Right kidney (tissue), 1 donor: ENCODE data around the gene CST6.
"Not testable (repeated sequence)": the region's sequence is repeated elsewhere in the genome, so short reads cannot be mapped to it uniquely, and the experiment has no call there.

Experiments used
- DNase-seq: peaks from one replicate; pipeline ENCODE4 v3.0.0-alpha.2; 2016

Gene CST6

DNA sequence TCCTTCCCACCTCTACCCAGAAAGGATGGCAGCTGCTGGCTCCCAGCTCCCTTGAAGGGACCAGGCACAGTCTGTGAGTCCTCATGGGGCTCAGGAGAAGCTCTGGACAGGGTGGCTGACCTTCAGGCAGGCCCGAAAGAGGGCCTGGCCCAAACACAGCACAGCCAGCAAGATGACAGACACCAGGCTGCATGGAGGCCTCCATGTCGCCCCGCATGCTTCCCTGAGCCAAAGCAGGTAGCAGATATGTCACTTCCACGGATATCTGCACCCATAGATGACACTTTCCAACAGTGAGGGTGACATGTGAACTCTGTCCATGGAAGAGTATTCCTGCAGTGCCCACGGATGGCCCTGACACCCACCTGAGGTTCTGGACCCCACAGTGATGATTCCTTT, 28.2 kb upstream of the CST6 start:
- DNase-seq: no peak

DNA sequence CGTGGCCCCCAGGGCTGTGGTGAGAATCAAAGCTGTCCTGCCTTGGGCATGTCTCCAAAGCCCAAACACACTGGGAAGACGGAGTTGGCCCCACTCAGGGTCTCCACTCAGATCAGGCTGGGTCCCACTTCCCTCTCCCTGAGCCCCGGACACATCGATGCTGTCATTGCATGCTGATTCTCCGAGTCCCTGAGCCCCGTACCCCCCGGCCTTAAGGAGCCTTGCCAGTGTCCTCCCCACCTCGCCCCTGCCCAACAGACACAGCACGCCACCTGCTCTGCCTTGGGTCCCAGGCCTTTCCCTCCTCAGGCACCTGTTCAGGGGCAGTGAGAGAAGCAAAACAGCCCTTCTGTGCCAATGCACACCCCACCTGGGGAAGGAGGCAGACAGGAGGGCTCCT, 24.5 kb upstream of the CST6 start:
- DNase-seq: no peak

DNA sequence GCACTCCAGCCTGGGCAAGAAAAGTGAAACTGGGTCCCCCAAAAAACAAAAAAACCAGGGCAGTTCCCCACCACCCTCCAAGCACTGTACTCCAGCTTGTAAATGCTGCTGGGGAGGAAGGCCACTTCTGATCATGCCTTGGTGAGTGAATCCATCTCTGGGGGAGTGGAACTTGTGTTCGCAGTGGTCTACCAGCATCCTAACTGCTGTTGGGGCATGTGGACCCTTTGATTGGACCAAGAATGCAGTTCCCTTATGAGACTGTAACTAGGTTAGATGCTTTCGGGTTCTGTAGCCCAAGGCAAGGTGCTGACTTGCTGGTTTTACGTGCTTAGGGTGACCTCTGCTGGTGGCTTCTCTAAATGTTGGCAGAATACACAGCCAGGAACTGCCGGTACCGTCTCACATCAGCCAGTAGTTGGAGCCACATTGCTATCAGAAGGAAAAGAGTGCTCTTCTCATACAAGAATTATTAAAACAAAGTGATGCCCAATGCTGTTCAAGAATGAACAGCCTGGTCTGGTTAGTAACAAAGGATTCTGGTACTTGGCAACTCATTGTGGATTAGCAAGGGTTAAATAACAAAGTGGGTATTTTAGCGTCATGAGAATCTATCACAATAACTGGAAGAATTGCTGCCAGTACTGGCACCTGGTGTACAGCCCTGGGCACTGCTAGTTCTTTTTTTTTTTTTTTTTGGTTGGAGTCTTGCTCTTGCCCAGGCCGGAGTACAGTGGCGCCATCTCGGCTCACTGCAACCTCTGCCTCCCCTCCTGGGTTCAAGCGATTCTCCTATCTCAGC, 22.8 kb upstream of the CST6 start:
- DNase-seq: peak; percentile 78

- no peak for DNase-seq
Measured at GRCh38 chr11:65992056-65992455, 19.8 kb upstream of the CST6 start.

- DNase-seq: no peak
Measured at GRCh38 chr11:65997286-65997685, 14.5 kb upstream of the CST6 start.

DNA sequence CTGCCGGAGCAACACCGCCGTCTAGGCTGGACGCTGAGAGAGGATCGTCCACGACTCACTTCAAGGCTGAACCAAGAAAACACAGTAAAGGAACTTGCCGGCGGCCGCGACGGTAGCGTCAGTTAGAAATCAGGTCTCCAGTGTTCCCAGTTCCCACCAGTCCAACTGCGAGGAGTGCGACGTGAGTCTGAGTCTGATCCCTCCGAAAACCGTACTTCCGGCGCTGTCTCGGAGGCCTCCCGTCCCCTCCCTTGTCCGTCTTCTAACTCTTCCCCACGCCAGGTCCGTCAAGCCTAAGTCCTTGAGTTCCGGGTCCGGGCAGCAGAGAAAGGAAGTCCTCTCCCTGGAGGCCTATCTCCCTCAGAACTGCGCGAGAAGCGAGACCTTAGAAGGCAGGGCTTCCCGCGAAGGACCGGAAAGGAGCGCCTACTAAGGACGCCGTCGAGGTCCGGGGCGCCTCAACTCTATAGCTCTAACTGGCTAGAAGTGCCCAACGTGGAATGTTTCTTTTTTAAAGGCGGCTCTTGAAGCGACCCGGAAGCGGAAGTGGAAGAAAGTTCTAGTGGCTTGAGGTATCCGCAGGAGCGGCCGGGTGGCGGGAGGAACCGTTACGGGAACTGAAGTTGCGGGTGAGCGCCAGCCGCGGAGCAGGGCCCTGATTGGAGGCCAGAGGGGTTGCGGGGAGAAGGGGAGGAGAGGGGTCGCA, 9.7 kb upstream of the CST6 start, which contains the start of the genes BANF1 and EIF1AD:
BANF1 (plus strand) TSS at position 562 of the 706 bp plus-strand sequence. CDS start 748 bp downstream, outside the sequence.
EIF1AD (minus strand) TSS at position 216 of the 706 bp plus-strand sequence. CDS start 1,768 bp downstream, outside the sequence.
- peak; percentile 97 for DNase-seq

DNA sequence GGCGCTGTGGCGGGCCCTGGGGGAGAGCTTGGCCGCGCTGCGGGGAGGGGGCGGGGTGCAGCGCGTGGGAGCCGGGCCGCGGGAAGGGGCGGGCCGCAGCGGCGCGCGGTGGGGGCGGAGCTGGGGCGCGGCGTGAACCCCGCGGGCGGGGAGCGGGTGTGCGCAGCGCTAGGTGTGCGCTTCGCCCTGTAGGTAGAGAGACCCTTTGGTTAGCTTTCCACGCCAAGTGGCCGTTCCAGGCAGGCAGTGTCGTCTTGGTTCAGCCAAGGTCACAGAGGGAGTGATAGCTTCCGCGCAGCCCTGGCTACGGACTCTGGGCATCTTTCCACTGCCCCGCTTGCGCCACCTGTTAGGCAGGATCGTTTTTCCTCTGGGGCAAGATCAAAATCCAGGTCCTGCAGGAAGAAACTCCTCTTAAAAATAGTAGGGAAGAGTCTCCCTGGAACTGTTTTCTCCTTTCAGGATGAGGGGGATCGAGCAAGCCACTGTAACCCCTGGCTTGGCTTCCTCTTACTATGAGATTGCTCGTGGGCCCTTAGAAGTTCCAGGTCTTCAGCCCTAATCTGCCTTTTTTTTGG, 9.1 kb upstream of the CST6 start:
- peak; percentile 67 for DNase-seq

GRCh38 chr11:66003291-66003690, 8.5 kb upstream of the CST6 start:
- no peak for DNase-seq

DNA sequence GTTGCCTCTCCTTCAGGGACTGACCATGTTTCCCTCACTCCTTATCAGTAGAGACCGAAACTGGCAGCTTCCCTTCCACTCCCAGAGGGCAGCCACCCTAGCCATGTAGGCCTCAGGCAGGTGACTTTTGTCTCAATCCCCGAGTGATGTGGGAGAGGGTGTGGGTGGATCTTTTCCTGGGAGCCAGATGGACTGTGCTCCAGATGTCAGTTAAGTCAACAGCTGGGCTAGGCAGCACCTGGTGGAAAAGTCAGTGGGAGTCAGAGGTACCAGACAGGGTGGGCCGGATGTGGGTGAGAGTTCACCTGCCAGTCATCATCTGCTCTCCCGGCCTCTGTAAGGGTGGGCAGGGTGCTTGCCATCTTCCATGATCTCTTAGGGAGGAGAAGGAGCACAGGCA, 7.6 kb upstream of the CST6 start:
- DNase-seq: no peak

DNA sequence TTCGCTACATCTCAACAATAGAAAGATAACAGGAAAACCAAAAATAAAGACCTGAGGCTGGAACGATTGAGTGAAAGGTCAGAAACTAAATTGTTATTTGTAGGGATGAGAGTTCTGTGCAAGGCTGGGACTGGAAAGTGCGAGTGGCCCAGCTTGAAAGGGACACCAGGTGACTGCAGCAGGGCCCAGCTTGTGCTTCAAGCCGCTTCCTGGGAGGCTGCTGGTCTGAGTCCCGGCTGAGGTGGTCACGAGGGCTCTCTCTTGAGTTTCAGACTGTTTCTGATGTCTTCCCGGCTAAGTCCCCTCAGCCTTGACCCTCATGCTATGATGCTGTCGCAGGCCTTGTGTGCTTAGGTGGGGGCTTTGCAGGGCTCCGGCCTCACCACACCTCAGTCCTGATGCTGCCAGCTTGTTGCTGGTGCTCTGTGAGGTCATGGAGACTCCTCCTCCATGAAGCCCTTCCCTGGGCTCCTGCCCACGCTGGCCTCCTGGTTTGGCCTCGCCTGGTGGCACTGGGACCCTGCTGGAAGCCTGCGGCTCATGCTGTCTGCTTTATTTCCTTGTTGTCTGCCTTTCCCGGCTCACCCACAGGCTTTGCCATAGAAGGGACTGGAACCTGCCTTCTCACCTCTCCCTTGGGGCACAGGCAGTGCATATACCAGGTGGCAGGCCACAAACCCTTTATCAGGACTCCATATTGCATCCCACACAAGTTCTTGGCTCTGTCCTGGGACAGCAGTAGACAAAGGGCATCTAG, 5.5 kb upstream of the CST6 start:
- DNase-seq: no peak

DNA sequence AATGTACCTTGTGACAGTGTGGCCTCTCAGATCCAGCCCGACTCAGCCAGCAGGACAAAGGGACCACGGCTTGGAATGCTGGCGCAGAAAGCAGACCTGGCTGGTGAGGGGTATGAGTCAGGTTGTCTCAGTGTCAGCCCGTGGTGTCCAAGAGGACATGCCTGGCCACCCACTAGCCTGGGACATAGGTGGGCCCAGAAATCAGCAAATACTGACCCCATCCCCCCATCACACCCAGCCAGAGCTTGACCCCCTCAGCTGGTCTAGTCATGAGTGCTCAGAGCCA, 5.0 kb upstream of the CST6 start:
- no peak for DNase-seq

- no peak for DNase-seq
Measured at GRCh38 chr11:66007201-66007634, 4.6 kb upstream of the CST6 start.

- DNase-seq: no peak
Measured at GRCh38 chr11:66008095-66008467, 3.7 kb upstream of the CST6 start.

GRCh38 chr11:66008468-66009101, 3.2 kb upstream of the CST6 start:
- no peak for DNase-seq

- DNase-seq: not testable (repeated sequence)
Measured at GRCh38 chr11:66010036-66010435, 1.8 kb upstream of the CST6 start.

DNA sequence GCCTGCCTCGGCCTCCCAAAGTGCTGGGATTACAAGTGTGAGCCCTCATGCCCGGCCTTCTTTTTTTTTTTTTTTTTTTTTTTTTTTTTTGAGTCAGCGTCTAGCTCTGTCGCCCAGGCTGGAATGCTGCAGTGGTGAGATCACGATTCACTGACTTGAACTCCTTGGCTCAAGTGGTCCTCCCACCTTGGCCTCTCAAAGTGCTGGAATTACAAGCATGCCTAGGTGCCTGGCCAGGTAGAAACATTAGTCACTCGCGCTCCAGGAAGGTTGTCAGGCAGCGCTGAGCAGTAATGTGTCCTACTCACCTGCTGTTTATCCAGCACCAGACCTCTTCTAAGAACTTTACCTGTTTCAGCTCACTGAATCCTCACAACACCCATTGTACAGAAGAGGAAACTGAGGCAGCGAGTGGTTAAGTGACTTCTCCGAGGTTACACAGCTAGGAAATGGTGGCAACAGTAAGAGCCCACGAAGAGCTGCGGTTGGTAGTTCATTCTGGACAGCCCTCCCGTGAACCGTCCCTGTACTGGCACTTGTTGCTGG, 496 bp upstream of the CST6 start:
- DNase-seq: no peak

- DNase-seq: no peak
Measured at GRCh38 chr11:66012371-66012945, 650 bp downstream of the CST6 start.

GRCh38 chr11:66012946-66013761, 1.3 kb downstream of the CST6 start:
- no peak for DNase-seq

- no peak for DNase-seq
Measured at GRCh38 chr11:66013762-66014100, 1.9 kb downstream of the CST6 start.

GRCh38 chr11:66014804-66015453, 3.1 kb downstream of the CST6 start:
- no peak for DNase-seq
